HCT116 (cell line): Measurements from ENCODE around the gene SCN1B. TPM values are rescaled to one million over a fixed set of nuclear protein-coding genes. Genes with fewer than 3 reads are reported as not detected.

ENCODE experiments used
- ATAC-seq: fragments of 200-7000 bp; cut with Tn5 transposase; 2 replicates; pipeline ENCODE4 v1.9.1; 2020; ENCODE audit warnings: mild to moderate bottlenecking, moderate library complexity
- BruUV-seq: library from RNA; stranded (reverse); fragments of 400-500 nt; replicated peaks from 2 replicates; lab custom pipeline; 2021; lab: Mats Ljungman, UMichigan
- CTCF ChIA-PET: fragments of 300-600 bp; sonication (Branson Sonifier 250); formaldehyde crosslinking; loops from one replicate; lab custom pipeline; 2021; ENCODE audit warnings: antibody characterized with exemption; lab: Charles Lee
- POLR2A ChIA-PET: fragments of 300-600, 350-600 bp; sonication (Branson Sonifier 250); formaldehyde crosslinking; loops from one replicate; lab custom pipeline; 2021; ENCODE audit warnings: antibody characterized with exemption; lab: Charles Lee
- RAD21 ChIA-PET, 2 experiments: fragments of 300-600 bp; sonication (Branson Sonifier 250); formaldehyde crosslinking; loops; one replicate each; lab custom pipeline; 2023; ENCODE audit warnings: low total read pairs in 2 of 2; ENCODE audit not compliant: uncharacterized antibody in 2 of 2, unreplicated experiment in 2 of 2, low non-redundant PET in 1 of 2; lab: Charles Lee
- DNase-seq: peaks from one replicate; pipeline ENCODE4 v3.0.0-alpha.2; 2010; ENCODE audit warnings: low read depth, low spot score
- H2AFZ ChIP-seq: fragments of 200-600 bp; shearing (Covaris generic), sonication (generic); 2 replicates; pipeline ENCODE4 v1.6.1; 2017; ENCODE audit warnings: low read depth, mixed run types, mixed read lengths, antibody characterized with exemption, low read length; ENCODE audit not compliant: poor library complexity, severe bottlenecking
- H3K27ac ChIP-seq: 2 replicates; pipeline ENCODE4 v1.5.1; 2012; ENCODE audit warnings: low read depth, low read length
- H3K27me3 ChIP-seq: fragments of 200-600 bp; sonication (generic); 2 replicates; pipeline ENCODE4 v1.6.1; 2016; ENCODE audit warnings: mixed run types, low read length, mixed read lengths; ENCODE audit not compliant: insufficient read depth
- H3K36me3 ChIP-seq, 2 experiments: fragments of 200-500 bp in 1 of 2; fragments of 200-600 bp in 1 of 2; sonication (Bioruptor generic) in 1 of 2; sonication (generic) in 1 of 2; 2 replicates each; pipeline versions ENCODE4 v1.5.1 to v1.6.1; 2014 to 2016; ENCODE audit warnings: low read length in 2 of 2, inconsistent platforms in 1 of 2, mixed read lengths in 1 of 2, mixed run types in 1 of 2; ENCODE audit not compliant: insufficient read depth in 2 of 2, control insufficient read depth in 1 of 2
- H3K4me1 ChIP-seq, 2 experiments: fragments of 200-600 bp in 1 of 2; sonication (generic) in 1 of 2; 2 replicates each; pipeline versions ENCODE4 v1.5.1 to v1.6.1; 2012 to 2017; ENCODE audit warnings: low read length in 2 of 2, inconsistent platforms in 1 of 2, mild to moderate bottlenecking in 1 of 2, mixed read lengths in 1 of 2, mixed run types in 1 of 2, moderate library complexity in 1 of 2; ENCODE audit not compliant: insufficient read depth in 2 of 2, control insufficient read depth in 1 of 2
- H3K4me2 ChIP-seq: fragments of 200-600 bp; sonication (generic); 2 replicates; pipeline ENCODE4 v1.6.1; 2017; ENCODE audit warnings: mixed run types, low read length, mixed read lengths
- H3K4me3 ChIP-seq, 2 experiments: fragments of 200-600 bp in 1 of 2; sonication (generic) in 1 of 2; replicated peaks in 1 of 2; 2 replicates each; pipeline ENCODE4 v1.5.1; 2011 to 2016; ENCODE audit warnings: low read length in 2 of 2, control low read depth in 1 of 2, low read depth in 1 of 2, mild to moderate bottlenecking in 1 of 2, mixed read lengths in 1 of 2, mixed run types in 1 of 2
- H3K79me2 ChIP-seq: fragments of 200-600 bp; sonication (generic); 2 replicates; pipeline ENCODE4 v1.6.1; 2017; ENCODE audit warnings: mild to moderate bottlenecking, mixed run types, low read length, moderate library complexity, mixed read lengths; ENCODE audit not compliant: insufficient read depth
- H3K9ac ChIP-seq: fragments of 200-600 bp; sonication (generic); 2 replicates; pipeline ENCODE4 v1.6.1; 2016; ENCODE audit warnings: low read length, mixed read lengths
- H3K9me2 ChIP-seq: fragments of 200-600 bp; sonication (generic), shearing (Covaris generic); 2 replicates; pipeline ENCODE4 v1.6.1; 2017; ENCODE audit warnings: mixed run types, mild to moderate bottlenecking, moderate library complexity; ENCODE audit not compliant: insufficient read depth
- H3K9me3 ChIP-seq, 2 experiments: fragments of 200-500 bp in 1 of 2; fragments of 200-600 bp in 1 of 2; sonication (Bioruptor generic) in 1 of 2; sonication (generic) in 1 of 2; 2 replicates each; pipeline ENCODE4 v1.6.1; 2014 to 2017; ENCODE audit warnings: low read length in 2 of 2, mixed read lengths in 2 of 2, inconsistent platforms in 1 of 2, low read depth in 1 of 2, mild to moderate bottlenecking in 1 of 2, mixed run types in 1 of 2, moderate library complexity in 1 of 2; ENCODE audit not compliant: control insufficient read depth in 1 of 2, insufficient read depth in 1 of 2
- H4K20me1 ChIP-seq: fragments of 200-600 bp; sonication (generic), shearing (Covaris generic); 2 replicates; pipeline ENCODE4 v1.6.1; 2017; ENCODE audit warnings: mixed run types, mild to moderate bottlenecking, moderate library complexity; ENCODE audit not compliant: insufficient read depth
- ATF3 ChIP-seq: IDR thresholded peaks from 2 replicates; pipeline ENCODE4 v1.6.1; 2012
- CBX3 ChIP-seq: IDR thresholded peaks from 2 replicates; pipeline ENCODE4 v1.6.1; 2012; ENCODE audit warnings: low read depth
- CEBPB ChIP-seq: IDR thresholded peaks from 2 replicates; pipeline ENCODE4 v1.6.1; 2012; ENCODE audit warnings: low read depth
- EGR1 ChIP-seq: IDR thresholded peaks from 2 replicates; pipeline ENCODE4 v1.6.1; 2012; ENCODE audit warnings: low read depth
- ELF1 ChIP-seq: IDR thresholded peaks from 2 replicates; pipeline ENCODE4 v1.6.1; 2012; ENCODE audit warnings: low read depth, borderline replicate concordance
- EZH2 ChIP-seq: fragments of 200-600 bp; sonication (generic); IDR thresholded peaks from 2 replicates; pipeline ENCODE4 v1.6.1; 2017; ENCODE audit warnings: antibody characterized with exemption, mixed run types
- EZH2phosphoT487 ChIP-seq: fragments of 200-600 bp; IDR thresholded peaks from 2 replicates; pipeline ENCODE4 v1.6.1; 2018; ENCODE audit warnings: antibody characterized with exemption, borderline replicate concordance
- FOSL1 ChIP-seq: IDR thresholded peaks from 2 replicates; pipeline ENCODE4 v1.6.1; 2012; ENCODE audit warnings: low read depth
- JUND ChIP-seq: IDR thresholded peaks from 2 replicates; pipeline ENCODE4 v1.6.1; 2012
- MAX ChIP-seq: IDR thresholded peaks from 2 replicates; pipeline ENCODE4 v1.6.1; 2012
- POLR2AphosphoS5 ChIP-seq: IDR thresholded peaks from 2 replicates; pipeline ENCODE4 v1.6.1; 2011; ENCODE audit warnings: mild to moderate bottlenecking, low read depth, low read length, moderate library complexity
- RAD21 ChIP-seq: IDR thresholded peaks from 2 replicates; pipeline ENCODE4 v1.6.1; 2012; ENCODE audit warnings: low read depth, mild to moderate bottlenecking
- REST ChIP-seq: IDR thresholded peaks from 2 replicates; pipeline ENCODE4 v1.6.1; 2012; ENCODE audit warnings: low read depth
- SP1 ChIP-seq: IDR thresholded peaks from 2 replicates; pipeline ENCODE4 v1.6.1; 2012; ENCODE audit warnings: low read depth
- SRF ChIP-seq: IDR thresholded peaks from 2 replicates; pipeline ENCODE4 v1.6.1; 2012; ENCODE audit warnings: low read depth
- TCF7L2 ChIP-seq: IDR thresholded peaks from 2 replicates; pipeline ENCODE4 v1.7.0; 2011; ENCODE audit warnings: borderline replicate concordance, inconsistent platforms; ENCODE audit not compliant: insufficient read depth, insufficient read length; ENCODE audit errors: extremely low read depth
- ZBTB33 ChIP-seq: IDR thresholded peaks from 2 replicates; pipeline ENCODE4 v1.6.1; 2011; ENCODE audit warnings: mild to moderate bottlenecking, low read length, moderate library complexity; ENCODE audit not compliant: insufficient replicate concordance; ENCODE audit errors: extremely low read depth
- ZFX ChIP-seq: fragments of 450-650 bp; IDR thresholded peaks from 2 replicates; pipeline ENCODE4 v1.6.1; 2017
- intact Hi-C: fragments of 100-400 bp; cut with micrococcal nuclease; formaldehyde crosslinking; loops from 2 replicates; pipeline ENCODE4 v1.10.0; 2022
- total RNA-seq: library from RNA; stranded (reverse); gene quantifications from one replicate; pipeline ENCODE4 v1.2.1, GENCODE V29; 2021; ENCODE audit not compliant: unreplicated experiment

SCN1B gene
- total RNA-seq, 1 experiment from 2014 or later, result 6.6 TPM

- H2AFZ ChIP-seq, result no peak overlapping the region
- H3K27me3 ChIP-seq, result no peaks in the 10 kb centered on the region
- ATAC-seq, result no peak
- H3K36me3 ChIP-seq, result no peaks in the 10 kb centered on the region
- POLR2A ChIA-PET, result no interaction called here
- DNase-seq, result no peak
- no peaks in the 10 kb centered on the region for H3K9me2 ChIP-seq
- intact Hi-C loops, result no loop called here
- no peaks in the 10 kb centered on the region for H4K20me1 ChIP-seq
- no peaks in the 10 kb centered on the region for H3K79me2 ChIP-seq
- no TSS peak for BruUV-seq
- no peak overlapping the region for H3K27ac ChIP-seq
- no peak overlapping the region for H3K4me3 ChIP-seq
- no peaks in the 10 kb centered on the region for H3K9me3 ChIP-seq
- no peak overlapping the region for H3K4me2 ChIP-seq
- CTCF ChIA-PET, result no interaction called here
- H3K4me1 ChIP-seq, result peaks cover 0 to 8% of the 10 kb centered on the region in 2 experiments; a peak in 2 of 4 replicates
- no peak for TF ChIP-seq EZH2phosphoT487
- no peak for TF ChIP-seq CEBPB
- no peak for TF ChIP-seq RAD21
- no peak for TF ChIP-seq SP1
- no peak for TF ChIP-seq ZFX
- TF ChIP-seq JUND, result no peak
- TF ChIP-seq REST, result no peak
- no peak for TF ChIP-seq MAX
- no peak for TF ChIP-seq ZBTB33
- TF ChIP-seq EGR1, result no peak
- TF ChIP-seq TCF7L2, result no peak
- no peak for TF ChIP-seq SRF
- TF ChIP-seq ATF3, result no peak
- no peak for TF ChIP-seq POLR2AphosphoS5
- no peak for TF ChIP-seq CBX3
- TF ChIP-seq EZH2, result no peak
- no peak for TF ChIP-seq ELF1
- TF ChIP-seq FOSL1, result no peak
- no peak overlapping the region for H3K9ac ChIP-seq
- RAD21 ChIA-PET, result no interaction called here
Observed at GRCh38 chr19:35052599-35053190, 22.4 kb downstream of the SCN1B start.
